ENCODE measurements around the gene APOBEC4. TPM values are rescaled to one million over a fixed set of nuclear protein-coding genes. Genes with fewer than 3 reads are reported as not detected.
"Not testable (repeated sequence)": the region's sequence is repeated elsewhere in the genome, so short reads cannot be mapped to it uniquely, and the experiment has no call there.

Gene APOBEC4
- total RNA-seq, 2 donors from 2014 or later, result not detected

GRCh38 chr1:183622884-183623785 lies 30.0 kb downstream of the APOBEC4 start:
- peak overlapping the region in 1 of 2 donors; percentile 19 for H3K27ac Mint-ChIP-seq
- peaks cover 0 to 9% of the 10 kb centered on the region in 2 donors for H3K36me3 Mint-ChIP-seq
- DNase-seq (ENCODE audit: low spot score in 2 of 2) (peak in 1 of 2 donors; percentile 26), ATAC-seq (peak; percentile 86 to 90)
- no peaks in the 10 kb centered on the region for H3K9me3 Mint-ChIP-seq

- no peak overlapping the region for H3K27ac Mint-ChIP-seq
Measured at GRCh38 chr1:183622013-183622412, 31.1 kb downstream of the APOBEC4 start.

GRCh38 chr1:183620311-183620710 lies 32.8 kb downstream of the APOBEC4 start:
- H3K9me3 Mint-ChIP-seq, result no peaks in the 10 kb centered on the region
- DNase-seq (ENCODE audit: low spot score in 2 of 2) (no peak), ATAC-seq (no peak)
- H3K27ac Mint-ChIP-seq, result no peak overlapping the region
- H3K36me3 Mint-ChIP-seq, result peaks cover 0 to 2% of the 10 kb centered on the region in 2 donors

More at GRCh38 chr1:183622013-183622412, 31.1 kb downstream of the APOBEC4 start:
- no peaks in the 10 kb centered on the region for H3K9me3 Mint-ChIP-seq
- DNase-seq (ENCODE audit: low spot score in 2 of 2) (no peak), ATAC-seq (no peak)
- peaks cover 0 to 8% of the 10 kb centered on the region in 2 donors for H3K36me3 Mint-ChIP-seq

GRCh38 chr1:183619781-183620180 lies 33.3 kb downstream of the APOBEC4 start:
- no peak for DNase-seq (ENCODE audit: low spot score in 2 of 2)
- Mint-ChIP-seq H3K27ac (no peak overlapping the region), H3K9me3 (no peaks in the 10 kb centered on the region), H3K36me3 (no peaks in the 10 kb centered on the region)
- peak in 1 of 2 donors; percentile 26 for ATAC-seq

GRCh38 chr1:183618202-183618601 lies 34.9 kb downstream of the APOBEC4 start:
- DNase-seq (ENCODE audit: low spot score in 2 of 2); H3K9me3 Mint-ChIP-seq; ATAC-seq; H3K27ac Mint-ChIP-seq; H3K36me3 Mint-ChIP-seq: not testable (repeated sequence)

GRCh38 chr1:183612975-183613374 lies 40.1 kb downstream of the APOBEC4 start:
- H3K27ac Mint-ChIP-seq; H3K36me3 Mint-ChIP-seq; H3K9me3 Mint-ChIP-seq; DNase-seq (ENCODE audit: low spot score in 2 of 2): not testable (repeated sequence)
- peak in 1 of 2 donors; percentile 46 for ATAC-seq

- Mint-ChIP-seq H3K36me3 (no peaks in the 10 kb centered on the region), H3K9me3 (no peaks in the 10 kb centered on the region), H3K27ac (no peak overlapping the region)
- DNase-seq (ENCODE audit: low spot score in 2 of 2) (no peak), ATAC-seq (no peak)
Measured at GRCh38 chr1:183612407-183612806, 40.7 kb downstream of the APOBEC4 start.

- H3K9me3 Mint-ChIP-seq, result no peaks in the 10 kb centered on the region
- DNase-seq (ENCODE audit: low spot score in 2 of 2) (no peak), ATAC-seq (no peak)
- H3K27ac Mint-ChIP-seq, result no peak overlapping the region
- no peaks in the 10 kb centered on the region for H3K36me3 Mint-ChIP-seq
Measured at GRCh38 chr1:183611021-183611420, 42.1 kb downstream of the APOBEC4 start.

GRCh38 chr1:183609759-183610452 lies 43.2 kb downstream of the APOBEC4 start:
- H3K36me3 Mint-ChIP-seq, result no peaks in the 10 kb centered on the region
- no peaks in the 10 kb centered on the region for H3K9me3 Mint-ChIP-seq
- peak overlapping the region in 1 of 2 donors; percentile 62 for H3K27ac Mint-ChIP-seq
- ATAC-seq (no peak), DNase-seq (ENCODE audit: low spot score in 2 of 2) (no peak)

GRCh38 chr1:183609313-183609712 lies 43.8 kb downstream of the APOBEC4 start:
- Mint-ChIP-seq H3K9me3 (no peaks in the 10 kb centered on the region), H3K27ac (peak overlapping the region in 1 of 2 donors; percentile 62), H3K36me3 (no peaks in the 10 kb centered on the region)
- DNase-seq (ENCODE audit: low spot score in 2 of 2) (no peak), ATAC-seq (peak; percentile 45 to 60)

- no peaks in the 10 kb centered on the region for H3K9me3 Mint-ChIP-seq
- no peak for ATAC-seq
- DNase-seq (ENCODE audit: low spot score in 2 of 2), result no peak
- H3K36me3 Mint-ChIP-seq, result no peaks in the 10 kb centered on the region
- peak overlapping the region in 1 of 2 donors; percentile 72 for H3K27ac Mint-ChIP-seq
Measured at GRCh38 chr1:183607322-183607980, 45.7 kb downstream of the APOBEC4 start.

- Mint-ChIP-seq H3K27ac (no peak overlapping the region), H3K36me3 (no peaks in the 10 kb centered on the region), H3K9me3 (no peaks in the 10 kb centered on the region)
- ATAC-seq (no peak), DNase-seq (ENCODE audit: low spot score in 2 of 2) (no peak)
Measured at GRCh38 chr1:183605904-183606303, 47.2 kb downstream of the APOBEC4 start.

- Mint-ChIP-seq H3K9me3 (no peaks in the 10 kb centered on the region), H3K36me3 (no peaks in the 10 kb centered on the region)
- no peak for ATAC-seq
Measured at GRCh38 chr1:183604815-183605214, 48.3 kb downstream of the APOBEC4 start.

GRCh38 chr1:183604038-183604808 lies 48.9 kb downstream of the APOBEC4 start:
- no peaks in the 10 kb centered on the region for H3K9me3 Mint-ChIP-seq
- peak overlapping the region in 1 of 2 donors; percentile 41 for H3K27ac Mint-ChIP-seq
- no peak for DNase-seq (ENCODE audit: low spot score in 2 of 2)
- no peaks in the 10 kb centered on the region for H3K36me3 Mint-ChIP-seq
- ATAC-seq, result peak in 1 of 2 donors; percentile 28

More at GRCh38 chr1:183604815-183605214, 48.3 kb downstream of the APOBEC4 start:
- no peak overlapping the region for H3K27ac Mint-ChIP-seq
- no peak for DNase-seq (ENCODE audit: low spot score in 2 of 2)

- H3K27ac Mint-ChIP-seq, result no peak overlapping the region
- no peak for DNase-seq (ENCODE audit: low spot score in 2 of 2)
- no peak for ATAC-seq
- H3K9me3 Mint-ChIP-seq, result no peaks in the 10 kb centered on the region
- no peaks in the 10 kb centered on the region for H3K36me3 Mint-ChIP-seq
Measured at GRCh38 chr1:183602510-183602909, 50.6 kb downstream of the APOBEC4 start.

- no peak for DNase-seq (ENCODE audit: low spot score in 2 of 2)
- ATAC-seq, result no peak
- no peaks in the 10 kb centered on the region for H3K36me3 Mint-ChIP-seq
- H3K9me3 Mint-ChIP-seq, result no peaks in the 10 kb centered on the region
- H3K27ac Mint-ChIP-seq, result no peak overlapping the region
Measured at GRCh38 chr1:183600634-183601033, 52.5 kb downstream of the APOBEC4 start.

Data from activated naive CD4-positive, alpha-beta T cell treated with anti-CD3 and anti-CD28 coated beads, Interleukin-2, amount 50 U/mL, for 72 hours (primary cell).